HG03064 (cell line): ENCODE measurements around the gene RYR3.

Source experiments
- ATAC-seq: cut with Tn5 transposase; IDR thresholded peaks from one replicate; pipeline ENCODE4 v1.9.1; 2021; ENCODE audit warnings: low read depth; ENCODE audit not compliant: unreplicated experiment

The RYR3 gene

GRCh38 chr15:33494306-33494705 lies 183.5 kb downstream of the RYR3 start:
- no peak for ATAC-seq

- no peak for ATAC-seq
These were observed 189.8 kb downstream of the RYR3 start for GRCh38 chr15:33500432-33501195.

DNA sequence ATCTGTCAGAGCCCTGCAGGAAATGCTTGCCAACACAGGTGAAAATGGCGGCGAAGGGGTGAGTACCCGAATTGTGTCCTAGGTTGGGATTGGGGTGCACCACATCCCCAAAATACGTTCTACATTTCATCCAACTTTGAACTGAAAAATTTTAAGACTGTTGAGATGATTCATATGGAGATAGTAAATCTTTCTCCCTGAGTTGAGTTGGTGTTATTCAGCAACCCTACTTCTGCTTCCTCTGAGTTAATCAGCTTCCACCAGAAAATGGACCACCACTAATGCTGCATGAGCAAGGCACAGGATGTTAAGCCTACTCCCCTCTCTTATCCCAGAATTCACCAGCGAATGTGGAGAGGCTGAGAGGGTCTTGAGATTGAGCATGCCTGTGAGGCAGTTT lies 192.9 kb downstream of the RYR3 start:
- no peak for ATAC-seq

DNA sequence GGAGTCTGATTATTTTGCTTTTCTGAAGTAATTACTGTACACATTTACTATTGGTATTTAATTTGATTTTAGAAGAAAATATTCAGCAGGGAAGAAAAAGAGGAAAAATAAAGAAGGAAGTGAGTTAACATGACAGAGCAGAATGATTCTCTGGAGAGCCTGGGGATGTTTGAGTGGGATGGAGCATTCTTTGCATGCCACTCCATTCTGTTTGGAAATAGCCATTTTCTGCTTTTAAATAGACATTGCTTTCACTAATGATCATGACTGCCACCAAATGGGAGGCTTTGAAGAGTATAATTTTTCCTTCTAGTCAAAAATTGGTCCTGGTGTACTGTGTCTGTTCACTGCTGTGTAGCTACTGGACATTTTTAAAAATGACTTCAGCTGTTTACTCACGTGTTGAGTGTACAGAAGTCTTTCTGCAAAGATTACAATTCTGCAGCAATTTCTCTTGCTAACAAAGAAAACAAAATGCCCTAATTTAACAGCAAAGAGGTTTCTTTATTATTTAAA lies 196.1 kb downstream of the RYR3 start:
- ATAC-seq, result no peak

- no peak for ATAC-seq
These were observed 197.9 kb downstream of the RYR3 start for GRCh38 chr15:33508703-33509102.

GRCh38 chr15:33515121-33515520 lies 204.4 kb downstream of the RYR3 start:
- no peak for ATAC-seq

DNA sequence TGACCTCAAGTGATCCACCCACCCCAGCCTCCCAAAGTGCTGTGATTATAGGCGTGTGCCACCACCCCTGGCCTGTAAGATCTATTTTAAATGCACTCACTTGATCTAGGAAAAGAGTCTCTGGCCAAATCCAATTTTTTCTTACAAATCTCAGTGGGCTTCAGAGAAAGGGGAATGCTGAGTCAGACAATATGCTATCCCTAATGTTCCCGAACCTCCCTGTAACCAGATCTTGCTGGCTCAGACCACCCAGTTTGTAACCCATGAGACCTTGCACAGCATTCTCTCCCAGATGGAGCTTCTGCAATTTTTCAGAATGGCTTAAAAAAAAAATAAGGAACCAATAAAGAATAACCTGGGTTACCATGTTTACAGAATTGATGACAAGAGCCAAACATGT lies 205.8 kb downstream of the RYR3 start:
- no peak for ATAC-seq

GRCh38 chr15:33517944-33518343 lies 207.2 kb downstream of the RYR3 start:
- no peak for ATAC-seq

DNA sequence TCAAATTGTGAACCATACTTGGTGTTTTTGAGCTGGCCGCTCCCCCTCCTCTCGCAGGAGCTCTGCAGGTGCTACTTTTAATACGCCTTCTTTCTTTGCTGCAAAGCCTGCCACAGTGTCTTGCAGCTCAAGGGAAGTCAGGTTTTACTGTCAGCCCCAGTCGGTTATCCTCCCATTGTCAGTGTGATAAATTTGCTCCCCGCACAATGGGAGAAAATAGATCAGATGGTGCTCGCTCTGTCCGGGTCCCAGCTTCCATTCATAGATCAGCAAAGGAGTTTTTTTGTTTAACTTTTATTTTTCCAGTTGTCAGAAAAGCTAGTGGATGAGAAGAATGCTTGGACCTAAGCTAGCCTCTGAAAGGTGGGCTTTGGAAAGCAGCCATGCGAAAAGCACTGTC lies 207.7 kb downstream of the RYR3 start:
- no peak for ATAC-seq

DNA sequence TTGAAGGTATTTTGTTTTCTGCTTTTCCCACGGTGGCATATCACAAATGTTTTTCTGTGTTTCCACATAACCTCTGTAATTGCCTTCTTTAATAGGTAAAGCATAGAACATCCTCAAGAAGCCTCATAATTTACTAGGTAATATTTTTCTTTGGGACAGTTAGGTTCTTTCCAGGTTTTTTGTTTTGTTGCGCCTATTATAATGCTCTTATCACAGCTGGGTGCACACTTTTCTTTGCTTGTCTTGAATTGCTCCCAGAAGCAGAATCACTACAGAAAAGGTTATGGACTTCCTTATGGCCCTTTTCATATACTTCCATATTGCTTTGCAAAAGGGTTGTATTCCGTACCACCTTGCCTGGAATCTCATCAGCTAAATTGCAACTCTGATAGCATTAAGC lies 213.5 kb downstream of the RYR3 start:
- ATAC-seq, result no peak

GRCh38 chr15:33526532-33526931 lies 215.8 kb downstream of the RYR3 start:
- no peak for ATAC-seq

- no peak for ATAC-seq
These were observed 222.4 kb downstream of the RYR3 start for GRCh38 chr15:33533197-33533596.

- no peak for ATAC-seq
These were observed 223.9 kb downstream of the RYR3 start for GRCh38 chr15:33534642-33535041.

GRCh38 chr15:33535135-33535534 lies 224.4 kb downstream of the RYR3 start:
- no peak for ATAC-seq

DNA sequence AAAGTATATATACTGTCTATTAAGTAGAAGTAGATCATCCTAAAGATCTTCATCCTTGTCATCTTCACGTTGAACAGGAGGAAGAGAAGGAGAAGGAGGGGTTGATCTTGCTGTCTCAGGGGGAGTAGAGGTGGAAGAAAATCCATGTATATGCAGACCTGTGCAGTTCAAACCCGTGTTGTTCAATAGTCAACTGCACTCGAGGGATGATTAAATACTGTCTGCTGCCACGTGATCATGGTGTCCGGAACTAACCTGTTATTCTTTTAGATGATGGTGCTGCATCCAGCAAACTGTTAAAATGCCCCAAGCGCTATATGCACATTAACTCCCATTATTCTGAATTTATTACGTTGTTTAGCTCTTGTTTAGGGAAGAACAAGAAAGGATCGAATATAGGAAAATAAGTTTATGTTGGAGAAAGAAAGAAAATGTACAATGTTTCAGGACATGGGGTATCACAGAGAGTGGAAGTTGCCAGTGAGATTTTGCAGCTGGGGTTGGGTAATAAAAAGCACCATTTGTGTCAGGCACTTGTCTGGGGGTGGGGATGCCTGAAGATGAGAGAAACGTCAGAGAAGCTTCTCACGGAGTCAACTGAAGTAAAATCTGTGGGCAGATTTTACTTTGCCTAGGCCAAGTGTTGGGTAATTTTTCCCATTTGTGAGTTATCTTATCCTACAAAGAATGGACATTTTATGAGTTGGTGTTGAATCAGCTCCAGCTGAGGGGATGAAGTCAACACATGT lies 229.2 kb downstream of the RYR3 start:
- no peak for ATAC-seq

GRCh38 chr15:33543957-33544356 lies 233.2 kb downstream of the RYR3 start:
- no peak for ATAC-seq

DNA sequence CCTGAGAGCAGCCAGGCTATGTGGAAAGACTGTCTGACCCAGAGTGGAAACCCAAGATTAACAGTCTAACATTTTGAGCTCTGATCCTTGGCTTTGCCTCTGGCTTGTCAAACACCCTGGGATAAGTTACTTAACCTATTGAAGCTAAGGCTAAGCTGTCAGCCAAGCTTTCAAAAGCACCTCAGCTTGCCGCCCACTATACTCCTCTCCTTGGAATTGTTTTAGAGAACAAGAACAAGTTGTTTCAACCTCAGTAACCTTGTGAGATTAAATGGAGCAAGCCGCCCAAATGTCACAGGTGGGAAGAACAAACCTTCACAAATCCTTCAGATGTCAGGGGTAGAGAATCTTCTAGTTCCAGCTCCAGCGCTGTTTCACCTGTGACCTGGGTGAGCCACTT lies 235.1 kb downstream of the RYR3 start:
- no peak for ATAC-seq

DNA sequence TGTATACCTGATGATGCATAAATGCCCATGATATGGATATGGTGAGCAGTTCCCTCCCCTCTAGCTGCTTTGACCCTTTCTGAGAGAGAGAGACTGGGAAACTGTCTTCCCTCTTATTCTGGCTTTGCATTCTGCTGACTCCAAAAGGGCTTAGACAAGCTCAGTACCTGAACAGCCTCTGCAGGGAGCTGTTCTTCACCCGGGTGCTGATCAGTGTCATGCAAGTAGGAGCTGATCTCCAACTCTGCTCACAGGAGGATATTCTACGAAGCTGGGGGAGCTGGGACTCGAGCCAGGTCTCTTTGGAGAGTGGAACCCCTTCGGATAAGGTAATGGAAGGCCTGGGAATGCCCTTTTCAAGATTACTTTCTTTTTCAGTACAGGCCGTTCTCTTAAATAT lies 237.1 kb downstream of the RYR3 start:
- ATAC-seq, result no peak

- ATAC-seq, result no peak
These were observed 241.1 kb downstream of the RYR3 start for GRCh38 chr15:33551860-33552259.

DNA sequence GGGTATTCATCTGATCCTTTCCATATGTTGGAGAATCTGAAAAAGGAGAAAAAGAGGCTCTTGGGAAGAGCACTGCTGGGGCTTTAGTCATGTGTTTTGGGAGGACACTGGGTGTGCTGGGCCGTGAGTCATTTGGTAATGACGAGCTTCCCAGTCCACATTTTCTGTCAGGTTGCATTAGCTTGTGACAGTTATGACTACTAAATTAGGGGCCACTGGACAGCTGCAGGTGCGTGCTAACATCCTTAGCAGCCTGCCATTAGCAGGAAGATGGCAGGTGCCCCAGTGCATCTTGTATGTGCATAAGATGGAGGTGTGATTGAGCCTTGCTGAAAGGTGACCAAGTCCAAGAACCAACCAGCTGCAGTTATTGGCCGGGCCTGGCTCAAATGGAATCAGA lies 242.4 kb downstream of the RYR3 start:
- no peak for ATAC-seq

GRCh38 chr15:33559207-33559890 lies 248.6 kb downstream of the RYR3 start:
- no peak for ATAC-seq
